DND-41 (cell line): ENCODE measurements around the gene MYOM1.

Experiments used
- CTCF ChIP-seq: IDR thresholded peaks from 2 replicates; pipeline ENCODE4 v1.5.1; 2012; ENCODE audit warnings: borderline replicate concordance, low read length, moderate library complexity, mild to moderate bottlenecking; ENCODE audit not compliant: poor library complexity, severe bottlenecking; ENCODE audit errors: extremely low read depth
- EZH2 ChIP-seq: IDR thresholded peaks from 3 replicates; pipeline ENCODE4 v1.6.1; 2012; ENCODE audit warnings: borderline replicate concordance, low read depth, mild to moderate bottlenecking, moderate library complexity, low read length, inconsistent platforms; ENCODE audit not compliant: severe bottlenecking

- TF ChIP-seq CTCF (no peak), EZH2 (no peak)
These were observed 62.7 kb downstream of the MYOM1 start for GRCh38 chr18:3157086-3157485.
